Hematopoietic multipotent progenitor cell (in vitro differentiated cells): ENCODE data around the gene MLKL. TPM values are rescaled to one million over a fixed set of nuclear protein-coding genes. Genes with fewer than 3 reads are reported as not detected.

ENCODE experiments used
- total RNA-seq: library from RNA; depleted of rRNA; stranded (reverse); fragments of >200 nt; gene quantifications from one replicate; pipeline ENCODE4 v1.2.3, GENCODE V29; 2012

The MLKL gene
- total RNA-seq, 1 donor = 12.7 TPM

Other genes with a start within 250 kb of the MLKL start
- 32.9 TPM for gene GLG1, start 93.7 kb downstream of the MLKL start, total RNA-seq
- gene RFWD3, start 34.0 kb downstream of the MLKL start, total RNA-seq = 35.3 TPM
- gene FA2H, start 74.0 kb upstream of the MLKL start, total RNA-seq = 0.81 TPM